ENCODE data around the gene SMIM1. TPM values are rescaled to one million over a fixed set of nuclear protein-coding genes. Genes with fewer than 3 reads are reported as not detected.

The SMIM1 gene
- total and polyA plus RNA-seq, 5 donors from 2014 or later = 0.62 to 1.2 (median 0.81) TPM

- H3K36me3 Mint-ChIP-seq = peaks cover 17% of the 10 kb centered on the region
- H3K27ac Mint-ChIP-seq = no peak overlapping the region
- Histone ChIP-seq H3K27ac (ENCODE audit: insufficient read depth, low read length, poor library complexity, severe bottlenecking) (no peak overlapping the region), H3K36me3 (ENCODE audit: control insufficient read depth, insufficient read depth, low read length) (peaks cover 17% of the 10 kb centered on the region), H3K4me1 (ENCODE audit: control insufficient read depth, insufficient read depth, low read length, poor library complexity, severe bottlenecking) (no peaks in the 10 kb centered on the region), H3K4me3 (ENCODE audit: low read depth, low read length) (no peak overlapping the region), H3K9me3 (ENCODE audit: control insufficient read depth in 2 of 2, low read length in 2 of 2) (no peaks in the 10 kb centered on the region), H3K27me3 (ENCODE audit: control insufficient read depth, insufficient read depth, low read length) (no peaks in the 10 kb centered on the region)
- no peaks in the 10 kb centered on the region for H3K4me1 Mint-ChIP-seq
- ATAC-seq (ENCODE audit: low read depth in 2 of 2) = no peak
- no peak for DNase-seq
- H3K9me3 Mint-ChIP-seq = peaks cover 0 to 4% (median 0%) of the 10 kb centered on the region in 7 donors
- no peak overlapping the region for H3K4me3 Mint-ChIP-seq
- H3K27me3 Mint-ChIP-seq = no peaks in the 10 kb centered on the region
Measured at GRCh38 chr1:3814065-3814464, 41.5 kb downstream of the SMIM1 start.

GRCh38 chr1:3814771-3815561 is 42.4 kb downstream of the SMIM1 start:
- H3K4me3 ChIP-seq (ENCODE audit: low read depth, low read length) = no peak overlapping the region
- H3K9me3 ChIP-seq (ENCODE audit: control insufficient read depth in 2 of 2, low read length in 2 of 2) = no peaks in the 10 kb centered on the region
- H3K4me1 Mint-ChIP-seq = no peaks in the 10 kb centered on the region
- H3K27ac Mint-ChIP-seq = no peak overlapping the region
- ATAC-seq (ENCODE audit: low read depth in 2 of 2) (no peak), DNase-seq (no peak)
- peaks cover 0 to 3% (median 0%) of the 10 kb centered on the region in 7 donors for H3K9me3 Mint-ChIP-seq
- no peaks in the 10 kb centered on the region for H3K27me3 Mint-ChIP-seq
- H3K27ac ChIP-seq (ENCODE audit: insufficient read depth, low read length, poor library complexity, severe bottlenecking) = no peak overlapping the region
- no peaks in the 10 kb centered on the region for H3K27me3 ChIP-seq (ENCODE audit: control insufficient read depth, insufficient read depth, low read length)
- H3K36me3 Mint-ChIP-seq = peaks cover 23% of the 10 kb centered on the region
- H3K4me3 Mint-ChIP-seq = no peak overlapping the region
- H3K4me1 ChIP-seq (ENCODE audit: control insufficient read depth, insufficient read depth, low read length, poor library complexity, severe bottlenecking) = no peaks in the 10 kb centered on the region
- peaks cover 20% of the 10 kb centered on the region for H3K36me3 ChIP-seq (ENCODE audit: control insufficient read depth, insufficient read depth, low read length)

- no peak overlapping the region for H3K27ac Mint-ChIP-seq
- Histone ChIP-seq H3K36me3 (ENCODE audit: control insufficient read depth, insufficient read depth, low read length) (peaks cover 32% of the 10 kb centered on the region), H3K4me3 (ENCODE audit: low read depth, low read length) (no peak overlapping the region), H3K27me3 (ENCODE audit: control insufficient read depth, insufficient read depth, low read length) (no peaks in the 10 kb centered on the region), H3K27ac (ENCODE audit: insufficient read depth, low read length, poor library complexity, severe bottlenecking) (no peak overlapping the region), H3K4me1 (ENCODE audit: control insufficient read depth, insufficient read depth, low read length, poor library complexity, severe bottlenecking) (no peaks in the 10 kb centered on the region), H3K9me3 (ENCODE audit: control insufficient read depth in 2 of 2, low read length in 2 of 2) (no peaks in the 10 kb centered on the region)
- H3K9me3 Mint-ChIP-seq = peaks cover 0 to 2% (median 0%) of the 10 kb centered on the region in 7 donors
- no peaks in the 10 kb centered on the region for H3K4me1 Mint-ChIP-seq
- no peaks in the 10 kb centered on the region for H3K27me3 Mint-ChIP-seq
- H3K36me3 Mint-ChIP-seq = peaks cover 29% of the 10 kb centered on the region
- ATAC-seq (ENCODE audit: low read depth in 2 of 2) (no peak), DNase-seq (no peak)
- no peak overlapping the region for H3K4me3 Mint-ChIP-seq
Measured at GRCh38 chr1:3816331-3817137, 44.0 kb downstream of the SMIM1 start.

- no peak for ATAC-seq (ENCODE audit: low read depth in 2 of 2)
- Histone ChIP-seq H3K27ac (ENCODE audit: insufficient read depth, low read length, poor library complexity, severe bottlenecking) (no peak overlapping the region), H3K9me3 (ENCODE audit: control insufficient read depth in 2 of 2, low read length in 2 of 2) (no peaks in the 10 kb centered on the region), H3K27me3 (ENCODE audit: control insufficient read depth, insufficient read depth, low read length) (no peaks in the 10 kb centered on the region), H3K4me1 (ENCODE audit: control insufficient read depth, insufficient read depth, low read length, poor library complexity, severe bottlenecking) (no peaks in the 10 kb centered on the region), H3K36me3 (ENCODE audit: control insufficient read depth, insufficient read depth, low read length) (peaks cover 34% of the 10 kb centered on the region), H3K4me3 (ENCODE audit: low read depth, low read length) (no peak overlapping the region)
- Mint-ChIP-seq H3K4me3 (no peak overlapping the region), H3K27me3 (no peaks in the 10 kb centered on the region), H3K27ac (no peak overlapping the region), H3K4me1 (no peaks in the 10 kb centered on the region), H3K36me3 (peaks cover 36% of the 10 kb centered on the region), H3K9me3 (peaks cover 0 to 2% (median 0%) of the 10 kb centered on the region in 7 donors)
- no peak for DNase-seq
Measured at GRCh38 chr1:3817138-3817740, 44.7 kb downstream of the SMIM1 start.

- peaks cover 0 to 2% (median 0%) of the 10 kb centered on the region in 7 donors for H3K9me3 Mint-ChIP-seq
- no peaks in the 10 kb centered on the region for H3K27me3 ChIP-seq (ENCODE audit: control insufficient read depth, insufficient read depth, low read length)
- no peak overlapping the region for H3K27ac ChIP-seq (ENCODE audit: insufficient read depth, low read length, poor library complexity, severe bottlenecking)
- peaks cover 39% of the 10 kb centered on the region for H3K36me3 Mint-ChIP-seq
- H3K4me1 ChIP-seq (ENCODE audit: control insufficient read depth, insufficient read depth, low read length, poor library complexity, severe bottlenecking) = no peaks in the 10 kb centered on the region
- no peak overlapping the region for H3K4me3 Mint-ChIP-seq
- H3K36me3 ChIP-seq (ENCODE audit: control insufficient read depth, insufficient read depth, low read length) = peaks cover 40% of the 10 kb centered on the region
- no peaks in the 10 kb centered on the region for H3K27me3 Mint-ChIP-seq
- H3K9me3 ChIP-seq (ENCODE audit: control insufficient read depth in 2 of 2, low read length in 2 of 2) = no peaks in the 10 kb centered on the region
- no peaks in the 10 kb centered on the region for H3K4me1 Mint-ChIP-seq
- ATAC-seq (ENCODE audit: low read depth in 2 of 2) = no peak
- H3K4me3 ChIP-seq (ENCODE audit: low read depth, low read length) = no peak overlapping the region
- H3K27ac Mint-ChIP-seq = no peak overlapping the region
- DNase-seq = no peak
Measured at GRCh38 chr1:3817821-3818597, 45.5 kb downstream of the SMIM1 start.

- ATAC-seq (ENCODE audit: low read depth in 2 of 2) = no peak
- peaks cover 38% of the 10 kb centered on the region for H3K36me3 ChIP-seq (ENCODE audit: control insufficient read depth, insufficient read depth, low read length)
Measured at GRCh38 chr1:3819771-3820200, 47.2 kb downstream of the SMIM1 start.

GRCh38 chr1:3820316-3820715 is 47.8 kb downstream of the SMIM1 start:
- Histone ChIP-seq H3K4me1 (ENCODE audit: control insufficient read depth, insufficient read depth, low read length, poor library complexity, severe bottlenecking) (no peaks in the 10 kb centered on the region), H3K4me3 (ENCODE audit: low read depth, low read length) (no peak overlapping the region), H3K27me3 (ENCODE audit: control insufficient read depth, insufficient read depth, low read length) (no peaks in the 10 kb centered on the region), H3K9me3 (ENCODE audit: control insufficient read depth in 2 of 2, low read length in 2 of 2) (no peaks in the 10 kb centered on the region), H3K27ac (ENCODE audit: insufficient read depth, low read length, poor library complexity, severe bottlenecking) (no peak overlapping the region), H3K36me3 (ENCODE audit: control insufficient read depth, insufficient read depth, low read length) (peaks cover 35% of the 10 kb centered on the region)
- Mint-ChIP-seq H3K27ac (peak overlapping the region in 2 of 3 donors; percentile 52 to 62), H3K36me3 (peaks cover 39% of the 10 kb centered on the region), H3K27me3 (no peaks in the 10 kb centered on the region), H3K4me1 (no peaks in the 10 kb centered on the region), H3K9me3 (peaks cover 0 to 2% (median 0%) of the 10 kb centered on the region in 7 donors), H3K4me3 (no peak overlapping the region)
- ATAC-seq (ENCODE audit: low read depth in 2 of 2) (no peak), DNase-seq (no peak)

More at GRCh38 chr1:3819771-3820200, 47.2 kb downstream of the SMIM1 start:
- H3K27ac Mint-ChIP-seq = peak overlapping the region in 1 of 3 donors; percentile 62
- no peak for DNase-seq
- no peaks in the 10 kb centered on the region for H3K4me1 Mint-ChIP-seq
- Histone ChIP-seq H3K9me3 (ENCODE audit: control insufficient read depth in 2 of 2, low read length in 2 of 2) (no peaks in the 10 kb centered on the region), H3K4me1 (ENCODE audit: control insufficient read depth, insufficient read depth, low read length, poor library complexity, severe bottlenecking) (no peaks in the 10 kb centered on the region), H3K27ac (ENCODE audit: insufficient read depth, low read length, poor library complexity, severe bottlenecking) (no peak overlapping the region), H3K27me3 (ENCODE audit: control insufficient read depth, insufficient read depth, low read length) (no peaks in the 10 kb centered on the region), H3K4me3 (ENCODE audit: low read depth, low read length) (no peak overlapping the region)
- H3K27me3 Mint-ChIP-seq = no peaks in the 10 kb centered on the region
- peaks cover 0 to 2% (median 0%) of the 10 kb centered on the region in 7 donors for H3K9me3 Mint-ChIP-seq
- peaks cover 43% of the 10 kb centered on the region for H3K36me3 Mint-ChIP-seq
- H3K4me3 Mint-ChIP-seq = no peak overlapping the region

All from CD4-positive, CD25-positive, alpha-beta regulatory T cell (primary cell).